Lung (tissue), 12 donors: ENCODE measurements around the gene STRA6. TPM values are rescaled to one million over a fixed set of nuclear protein-coding genes. Genes with fewer than 3 reads are reported as not detected.
A peak's percentile ranks its signal among the peaks of the same experiment; 100 is the strongest.

Experiments
- ATAC-seq: fragments of 200-7000 bp; cut with Tn5 transposase; one replicate; pipeline ENCODE4 v1.9.1; 2020; ENCODE audit warnings: moderate number of reproducible peaks; ENCODE audit not compliant: insufficient read depth, low FRiP score
- DNase-seq, 3 donors: peaks; one replicate each; pipeline ENCODE4 v3.0.0-alpha.2; 2013 to 2017
- H3K27ac ChIP-seq, 2 donors: one replicate each; pipeline ENCODE4 v1.5.1; 2013; ENCODE audit warnings: mild to moderate bottlenecking in 2 of 2, moderate library complexity in 2 of 2, control low read depth in 1 of 2, inconsistent platforms in 1 of 2, low read depth in 1 of 2, low read length in 1 of 2
- H3K27me3 ChIP-seq, 3 donors: one replicate each; pipeline ENCODE4 v1.5.1; 2013; ENCODE audit warnings: low read length in 2 of 3; ENCODE audit not compliant: control insufficient read depth in 3 of 3, insufficient read depth in 3 of 3
- H3K36me3 ChIP-seq, 4 donors: one replicate each; pipeline ENCODE4 v1.5.1; 2013; ENCODE audit warnings: low read length in 4 of 4, mild to moderate bottlenecking in 1 of 4, moderate library complexity in 1 of 4; ENCODE audit not compliant: control insufficient read depth in 4 of 4, insufficient read depth in 4 of 4
- H3K4me1 ChIP-seq, 5 donors: one replicate each; pipeline ENCODE4 v1.5.1; 2013; ENCODE audit warnings: low read length in 5 of 5, mild to moderate bottlenecking in 2 of 5, moderate library complexity in 1 of 5; ENCODE audit not compliant: control insufficient read depth in 5 of 5, insufficient read depth in 5 of 5
- H3K4me3 ChIP-seq: one replicate; pipeline ENCODE4 v1.5.1; 2013; ENCODE audit warnings: mild to moderate bottlenecking, control low read depth, moderate library complexity
- H3K9ac ChIP-seq, 2 donors: one replicate each; pipeline ENCODE4 v1.5.1; 2013; ENCODE audit warnings: low read length in 2 of 2, control low read depth in 1 of 2; ENCODE audit not compliant: insufficient read depth in 1 of 2
- H3K9me3 ChIP-seq, 4 donors: one replicate each; pipeline ENCODE4 v1.5.1; 2013; ENCODE audit warnings: low read length in 3 of 4, mild to moderate bottlenecking in 1 of 4, moderate library complexity in 1 of 4; ENCODE audit not compliant: control insufficient read depth in 4 of 4, insufficient read depth in 3 of 4
- WGBS, 2 donors: extraction: QIAGEN DNeasy Blood & Tissue Kit; methylation state at CpG; one replicate each; pipeline ENCODE4 v1.1.7; 2013; 5-methylcytosine and 5-hydroxymethylcytosine counted together
- polyA plus RNA-seq, 2 donors: library from polyadenylated mRNA; stranded (reverse); fragments of 200-250 nt; gene quantifications; one replicate each; pipeline ENCODE4 v1.2.1, GENCODE V29; 2013
- total RNA-seq, 2 donors: library from RNA; depleted of rRNA in 1 of 2; stranded (reverse); fragments of >200 nt in 1 of 2; gene quantifications; one replicate each; pipeline ENCODE4 v1.2.1, GENCODE V29; 2014 to 2021
- TF ChIP-seq, protein P1 (sequence below): IDR thresholded peaks from 2 replicates; pipeline ENCODE4 v1.5.1; 2012; ENCODE audit warnings: mild to moderate bottlenecking; ENCODE audit errors: control extremely low read depth, extremely low read depth
- donor health status: control.
- donor health status: control.
- donor health status: Bipolar disorder and iron deficiency.
- donor health status: healthy.
- donor health status: DM: yes; HTN: yes; CAD: no.

STRA6 gene
- total and polyA plus RNA-seq, 4 donors: 0.40 to 2.6 (median 0.78) TPM

DNA sequence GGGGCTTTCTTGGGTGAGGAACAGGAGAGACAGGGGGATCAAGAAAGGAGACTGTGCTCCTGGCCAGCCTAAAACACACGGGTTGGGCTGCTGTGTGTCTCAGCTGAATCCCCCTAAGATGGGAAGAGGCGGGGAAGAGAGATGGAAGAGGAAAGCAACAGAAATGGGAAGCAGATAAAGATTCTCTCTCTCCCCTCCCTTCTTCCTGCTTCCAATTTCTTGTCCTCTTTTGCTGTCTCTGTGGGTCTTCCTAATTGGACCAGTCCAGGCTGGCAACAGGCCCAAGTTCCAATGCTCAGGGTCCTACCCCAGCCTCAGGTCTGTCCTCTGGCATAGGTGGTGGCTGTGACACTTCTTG lies 65.1 kb downstream of the STRA6 start:
- ATAC-seq: no peak
- TF ChIP-seq, protein P1, sequence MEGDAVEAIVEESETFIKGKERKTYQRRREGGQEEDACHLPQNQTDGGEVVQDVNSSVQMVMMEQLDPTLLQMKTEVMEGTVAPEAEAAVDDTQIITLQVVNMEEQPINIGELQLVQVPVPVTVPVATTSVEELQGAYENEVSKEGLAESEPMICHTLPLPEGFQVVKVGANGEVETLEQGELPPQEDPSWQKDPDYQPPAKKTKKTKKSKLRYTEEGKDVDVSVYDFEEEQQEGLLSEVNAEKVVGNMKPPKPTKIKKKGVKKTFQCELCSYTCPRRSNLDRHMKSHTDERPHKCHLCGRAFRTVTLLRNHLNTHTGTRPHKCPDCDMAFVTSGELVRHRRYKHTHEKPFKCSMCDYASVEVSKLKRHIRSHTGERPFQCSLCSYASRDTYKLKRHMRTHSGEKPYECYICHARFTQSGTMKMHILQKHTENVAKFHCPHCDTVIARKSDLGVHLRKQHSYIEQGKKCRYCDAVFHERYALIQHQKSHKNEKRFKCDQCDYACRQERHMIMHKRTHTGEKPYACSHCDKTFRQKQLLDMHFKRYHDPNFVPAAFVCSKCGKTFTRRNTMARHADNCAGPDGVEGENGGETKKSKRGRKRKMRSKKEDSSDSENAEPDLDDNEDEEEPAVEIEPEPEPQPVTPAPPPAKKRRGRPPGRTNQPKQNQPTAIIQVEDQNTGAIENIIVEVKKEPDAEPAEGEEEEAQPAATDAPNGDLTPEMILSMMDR: no peak
- Histone ChIP-seq H3K4me1 (peaks cover 0 to 23% (median 5%) of the 10 kb centered on the region in 5 donors), H3K36me3 (no peaks in the 10 kb centered on the region), H3K9ac (no peak overlapping the region), H3K4me3 (no peak overlapping the region), H3K9me3 (peaks cover 0 to 8% (median 0%) of the 10 kb centered on the region in 4 donors), H3K27me3 (peaks cover 8 to 58% (median 21%) of the 10 kb centered on the region in 3 donors), H3K27ac (no peak overlapping the region)
- 64 to 65% methylated on average over 2 of the region's 2 CpGs for WGBS, 2 donors
- DNase-seq: peak in 1 of 3 donors; percentile 20

DNA sequence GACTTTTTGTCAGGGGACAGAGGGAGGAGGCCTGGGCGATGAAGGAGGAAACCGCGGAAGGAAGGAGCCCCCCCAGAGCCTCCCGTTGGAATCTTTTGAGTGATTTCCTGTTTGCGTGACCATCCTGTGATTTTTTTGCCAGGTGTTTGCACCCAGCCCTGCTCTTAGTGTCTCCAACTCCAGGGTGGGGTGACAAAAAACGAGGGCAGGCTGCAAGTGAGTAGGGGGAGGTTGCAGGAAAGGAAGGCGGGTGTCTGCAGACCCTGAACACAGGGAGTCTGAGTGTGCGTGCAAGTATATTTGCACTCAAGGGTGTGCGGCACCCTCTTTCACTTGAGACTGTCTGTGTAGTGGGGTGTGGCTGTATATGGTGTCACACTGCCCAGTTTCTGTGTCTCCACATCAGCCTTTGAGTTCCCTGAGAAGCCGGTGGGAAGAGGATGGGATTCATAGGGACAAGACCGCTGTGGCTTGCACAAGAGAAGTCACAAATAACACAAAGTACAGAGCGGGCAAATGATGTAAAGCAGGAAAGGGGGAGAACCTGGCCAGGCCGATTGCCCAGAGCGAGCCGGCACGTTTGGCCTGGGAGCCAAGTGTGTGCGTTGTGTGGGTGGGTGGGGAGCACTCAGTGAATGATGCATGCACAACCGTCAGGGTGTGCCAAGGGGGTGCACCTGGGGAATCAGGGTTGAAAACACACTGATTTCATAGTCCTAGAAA lies 65.6 kb downstream of the STRA6 start:
- DNase-seq (peak in 2 of 3 donors; percentile 62 to 67), ATAC-seq (no peak)
- WGBS, 2 donors: 11 to 12% methylated on average over 18 of the region's 18 CpGs
- peak overlapping the region; percentile 11 to 58 for H3K27ac ChIP-seq
- no peaks in the 10 kb centered on the region for H3K36me3 ChIP-seq
- peak overlapping the region in 1 of 2 donors; percentile 34 for H3K9ac ChIP-seq
- TF ChIP-seq, protein P1: no peak
- H3K27me3 ChIP-seq: peaks cover 8 to 64% (median 25%) of the 10 kb centered on the region in 3 donors
- H3K9me3 ChIP-seq: peaks cover 0 to 8% (median 0%) of the 10 kb centered on the region in 4 donors
- H3K4me3 ChIP-seq: no peak overlapping the region
- H3K4me1 ChIP-seq: peaks cover 0 to 23% (median 5%) of the 10 kb centered on the region in 5 donors

DNA sequence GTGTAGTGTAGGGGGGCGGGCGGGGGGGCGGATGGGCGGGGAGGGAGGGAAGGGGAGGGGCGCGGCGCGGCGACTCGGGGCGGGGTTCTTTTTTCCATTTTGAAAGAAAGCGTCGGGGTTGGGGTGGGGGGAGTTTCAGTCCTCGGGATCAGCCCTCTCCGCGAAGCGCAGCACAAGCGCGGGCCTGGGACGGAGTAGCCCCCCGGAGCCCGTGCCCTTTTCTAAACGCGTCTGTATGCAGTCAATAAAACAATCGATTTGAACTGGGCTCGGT lies 66.1 kb downstream of the STRA6 start:
- Histone ChIP-seq H3K9me3 (peaks cover 0 to 8% (median 0%) of the 10 kb centered on the region in 4 donors), H3K36me3 (no peaks in the 10 kb centered on the region), H3K27me3 (peaks cover 8 to 69% (median 30%) of the 10 kb centered on the region in 3 donors), H3K9ac (peak overlapping the region in 1 of 2 donors; percentile 34), H3K4me3 (no peak overlapping the region), H3K27ac (peak overlapping the region; percentile 11 to 58), H3K4me1 (peaks cover 0 to 23% (median 5%) of the 10 kb centered on the region in 5 donors)
- TF ChIP-seq, protein P1: no peak
- 2 to 3% methylated on average over 23 to 24 of the region's 26 CpGs for WGBS, 2 donors
- ATAC-seq: no peak
- no peak for DNase-seq
